ENCODE data around the gene GALNT6. TPM values are rescaled to one million over a fixed set of nuclear protein-coding genes. Genes with fewer than 3 reads are reported as not detected.

Gene GALNT6
- total and polyA plus RNA-seq, 8 donors = 3.4 to 155 (median 24.6) TPM

DNA sequence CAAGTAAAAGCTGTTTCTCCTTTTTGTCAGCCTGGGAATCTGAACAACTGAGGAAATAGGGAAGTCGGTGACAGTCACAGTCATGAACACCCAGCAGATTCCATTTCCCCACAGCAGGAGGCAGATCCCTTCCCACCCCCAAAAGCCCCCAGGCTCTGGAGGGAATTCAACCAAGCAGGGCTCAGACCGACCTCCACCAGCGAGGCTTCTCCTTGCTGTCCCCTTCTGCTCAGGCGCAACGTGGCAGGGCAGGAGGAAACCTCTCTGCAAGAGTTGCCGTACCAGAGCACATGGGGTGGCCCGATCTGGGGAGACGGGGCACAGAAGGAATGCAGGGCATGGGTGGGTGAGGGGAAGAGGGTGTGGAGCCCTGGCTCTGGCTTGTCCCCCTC is 319 bp downstream of the GALNT6 start:
- Histone ChIP-seq H3K9me3 (no peaks in the 10 kb centered on the region), H3K4me1 (peaks cover 0 to 68% (median 37%) of the 10 kb centered on the region in 4 donors), H3K36me3 (no peaks in the 10 kb centered on the region), H3K4me3 (peak overlapping the region; percentile 53 to 73 (median 57)), H3K27me3 (peaks cover 0 to 40% (median 9%) of the 10 kb centered on the region in 3 donors), H3K27ac (peak overlapping the region; percentile 70 to 93 (median 86))
- no peak for DNase-seq
- 5 to 26% (median 12%) methylated on average over 8 of the region's 8 CpGs for WGBS, 5 donors
- TF ChIP-seq, protein P1, sequence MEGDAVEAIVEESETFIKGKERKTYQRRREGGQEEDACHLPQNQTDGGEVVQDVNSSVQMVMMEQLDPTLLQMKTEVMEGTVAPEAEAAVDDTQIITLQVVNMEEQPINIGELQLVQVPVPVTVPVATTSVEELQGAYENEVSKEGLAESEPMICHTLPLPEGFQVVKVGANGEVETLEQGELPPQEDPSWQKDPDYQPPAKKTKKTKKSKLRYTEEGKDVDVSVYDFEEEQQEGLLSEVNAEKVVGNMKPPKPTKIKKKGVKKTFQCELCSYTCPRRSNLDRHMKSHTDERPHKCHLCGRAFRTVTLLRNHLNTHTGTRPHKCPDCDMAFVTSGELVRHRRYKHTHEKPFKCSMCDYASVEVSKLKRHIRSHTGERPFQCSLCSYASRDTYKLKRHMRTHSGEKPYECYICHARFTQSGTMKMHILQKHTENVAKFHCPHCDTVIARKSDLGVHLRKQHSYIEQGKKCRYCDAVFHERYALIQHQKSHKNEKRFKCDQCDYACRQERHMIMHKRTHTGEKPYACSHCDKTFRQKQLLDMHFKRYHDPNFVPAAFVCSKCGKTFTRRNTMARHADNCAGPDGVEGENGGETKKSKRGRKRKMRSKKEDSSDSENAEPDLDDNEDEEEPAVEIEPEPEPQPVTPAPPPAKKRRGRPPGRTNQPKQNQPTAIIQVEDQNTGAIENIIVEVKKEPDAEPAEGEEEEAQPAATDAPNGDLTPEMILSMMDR (IDR thresholded peaks at IDR 0.05) = no peak
- TF ChIP-seq POLR2AphosphoS5 (IDR thresholded peaks at IDR 0.05) = no peak
- no peak for TF ChIP-seq POLR2A (IDR thresholded peaks at IDR 0.05)
- no peak for TF ChIP-seq EP300 (IDR thresholded peaks at IDR 0.05)
- intact Hi-C loops (cut with DNase I; ENCODE audit: low total_unique reads) = no loop called here

DNA sequence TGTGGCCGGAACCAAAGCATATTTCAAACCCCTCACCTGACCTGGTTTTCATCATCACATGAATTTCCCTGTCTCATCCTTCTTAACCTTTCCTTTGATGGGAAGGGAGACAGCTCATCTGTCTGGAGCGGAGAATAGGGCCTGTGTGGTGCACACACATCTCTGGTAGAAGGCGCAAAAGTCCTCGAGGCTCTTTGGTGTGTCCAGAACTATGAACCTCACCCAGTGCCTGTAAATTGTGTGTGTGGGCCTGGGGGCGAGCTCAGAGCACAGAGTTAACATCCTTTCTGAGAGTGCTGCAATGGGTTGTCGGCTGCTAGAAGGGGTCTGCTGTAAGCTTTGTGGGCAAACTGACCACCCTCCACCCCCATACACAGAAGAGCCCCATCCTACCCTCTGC is 749 bp downstream of the GALNT6 start:
- 64 to 81% (median 72%) methylated on average over 6 of the region's 6 CpGs for WGBS, 5 donors
- intact Hi-C loops (cut with DNase I; ENCODE audit: low total_unique reads) = no loop called here
- Histone ChIP-seq H3K27ac (peak overlapping the region; percentile 70 to 93 (median 86)), H3K4me1 (peaks cover 0 to 68% (median 37%) of the 10 kb centered on the region in 4 donors), H3K4me3 (peak overlapping the region; percentile 53 to 73 (median 57)), H3K9me3 (no peaks in the 10 kb centered on the region), H3K27me3 (peaks cover 0 to 40% (median 9%) of the 10 kb centered on the region in 3 donors), H3K36me3 (no peaks in the 10 kb centered on the region)
- TF ChIP-seq, protein P1 (IDR thresholded peaks at IDR 0.05) = no peak
- no peak for TF ChIP-seq EP300 (IDR thresholded peaks at IDR 0.05)
- TF ChIP-seq POLR2AphosphoS5 (IDR thresholded peaks at IDR 0.05) = no peak
- no peak for TF ChIP-seq POLR2A (IDR thresholded peaks at IDR 0.05)
- DNase-seq = no peak

DNA sequence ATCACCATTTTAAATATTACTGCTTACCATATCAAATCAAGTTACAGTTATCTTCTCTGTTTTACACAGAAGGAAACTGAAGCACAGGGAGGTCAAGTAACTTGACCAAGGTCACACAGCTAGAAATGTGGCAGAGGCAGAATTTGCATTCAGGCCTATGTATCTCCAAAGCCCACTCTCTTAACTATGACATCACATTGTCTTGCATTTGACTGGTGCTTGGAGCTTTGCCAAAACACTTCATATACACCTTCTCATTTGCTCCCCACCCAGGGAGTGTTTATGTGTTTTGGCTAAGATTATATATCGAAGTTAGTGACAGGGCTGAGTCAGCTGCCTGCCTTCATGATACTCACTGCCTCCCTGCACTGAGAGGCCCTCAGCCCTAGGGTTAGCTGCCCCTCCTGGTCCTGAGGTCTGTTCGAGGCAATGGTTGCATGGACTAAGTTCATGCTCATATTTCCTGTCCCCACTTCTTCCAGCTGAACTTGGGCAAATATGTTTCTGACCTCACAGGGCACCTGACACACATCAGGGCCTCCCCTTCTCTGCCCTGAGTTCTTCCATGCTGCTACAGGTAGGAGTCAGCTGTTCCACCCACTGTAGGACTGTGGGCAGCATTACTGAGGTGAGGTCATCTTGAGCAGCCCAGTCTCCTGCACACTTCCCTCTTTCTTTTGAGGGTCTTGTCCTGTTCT is 1.8 kb downstream of the GALNT6 start:
- Histone ChIP-seq H3K27ac (peak overlapping the region; percentile 49 to 93 (median 86)), H3K4me3 (no peak overlapping the region), H3K36me3 (no peaks in the 10 kb centered on the region), H3K4me1 (peaks cover 0 to 68% (median 37%) of the 10 kb centered on the region in 4 donors), H3K27me3 (peaks cover 0 to 40% (median 9%) of the 10 kb centered on the region in 3 donors), H3K9me3 (no peaks in the 10 kb centered on the region)
- intact Hi-C loops (cut with DNase I; ENCODE audit: low total_unique reads) = no loop called here
- 33 to 70% (median 36%) methylated on average over 2 of the region's 2 CpGs for WGBS, 5 donors
- no peak for TF ChIP-seq POLR2A (IDR thresholded peaks at IDR 0.05)
- peak in 2 of 3 donors; percentile 42 to 68 for TF ChIP-seq POLR2AphosphoS5 (IDR thresholded peaks at IDR 0.05)
- no peak for TF ChIP-seq EP300 (IDR thresholded peaks at IDR 0.05)
- TF ChIP-seq, protein P1 (IDR thresholded peaks at IDR 0.05) = no peak
- DNase-seq = peak; percentile 58 to 72

DNA sequence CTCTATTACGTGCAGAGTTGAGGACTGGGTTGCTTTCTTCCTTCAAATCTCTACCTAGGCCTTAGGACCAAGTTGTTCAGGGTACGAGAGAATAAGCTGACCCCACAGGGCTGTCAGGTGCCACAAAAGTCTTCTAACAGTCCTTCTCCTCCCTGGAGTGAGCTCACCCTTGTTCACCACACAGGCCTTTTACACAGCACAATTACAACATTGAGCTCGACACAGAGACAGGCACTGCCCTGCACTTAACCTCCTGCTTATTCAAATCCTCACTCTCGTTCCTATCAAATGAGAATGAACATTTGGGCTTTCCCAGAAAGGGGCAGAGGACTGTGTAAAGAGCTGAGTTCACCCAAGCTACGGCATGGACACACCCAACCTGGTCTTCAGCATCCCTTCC is 2.4 kb downstream of the GALNT6 start:
- intact Hi-C loops (cut with DNase I; ENCODE audit: low total_unique reads) = no loop called here
- TF ChIP-seq EP300 (IDR thresholded peaks at IDR 0.05) = no peak
- TF ChIP-seq POLR2AphosphoS5 (IDR thresholded peaks at IDR 0.05) = no peak
- TF ChIP-seq POLR2A (IDR thresholded peaks at IDR 0.05) = no peak
- TF ChIP-seq, protein P1 (IDR thresholded peaks at IDR 0.05) = no peak
- H3K27ac ChIP-seq = peak overlapping the region in 4 of 5 donors; percentile 28 to 87 (median 68)

More for the DNA sequence above, 2.4 kb downstream of the GALNT6 start:
- H3K9me3 ChIP-seq = no peaks in the 10 kb centered on the region
- 68 to 82% (median 72%) methylated on average over 5 of the region's 5 CpGs for WGBS, 5 donors
- no peak for DNase-seq
- no peak overlapping the region for H3K4me3 ChIP-seq
- peaks cover 0 to 3% (median 0%) of the 10 kb centered on the region in 4 donors for H3K36me3 ChIP-seq
- peaks cover 0 to 65% (median 37%) of the 10 kb centered on the region in 4 donors for H3K4me1 ChIP-seq
- H3K27me3 ChIP-seq = peaks cover 0 to 34% (median 9%) of the 10 kb centered on the region in 3 donors

Measured in stomach (tissue), 9 donors.